ENCODE results near the gene OTUB1. TPM values are rescaled to one million over a fixed set of nuclear protein-coding genes. Genes with fewer than 3 reads are reported as not detected.

Gene OTUB1
- total and polyA plus RNA-seq, 2 experiments from 2014 or later, result 49.9 to 152 TPM

DNA sequence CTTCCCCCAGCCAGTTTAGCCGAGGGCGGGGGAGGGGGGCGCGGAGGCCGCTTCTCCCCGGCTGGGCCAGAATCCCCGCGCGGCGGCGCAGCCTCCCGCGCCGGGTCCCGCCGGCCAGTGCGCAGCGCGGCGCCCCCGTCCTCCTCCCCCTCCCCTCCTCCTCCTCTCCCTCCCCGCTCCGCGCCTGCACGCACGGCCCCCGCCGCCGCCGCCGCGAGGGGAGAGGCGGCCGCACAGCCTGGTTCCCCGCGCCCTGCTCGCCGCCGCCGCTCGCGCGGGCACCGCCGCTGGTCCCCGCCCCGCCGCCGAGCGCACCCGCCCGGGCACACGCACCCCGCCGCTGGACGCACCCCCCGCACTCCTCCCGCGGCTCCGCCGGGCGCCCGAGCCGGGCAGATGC, 49.3 kb downstream of the OTUB1 start, which contains the start of gene FLRT1:
Gene FLRT1 (plus strand): TSS at position 356 of the 400 bp plus-strand sequence. CDS start 80,337 bp downstream, outside the sequence.
- H2AFZ ChIP-seq, result peak within 1 kb of the TSS; percentile 7
- no peaks in the 10 kb centered on the region for H3K79me2 ChIP-seq
- no peaks in the 10 kb centered on the region for H3K9me3 ChIP-seq (ENCODE audit: low read depth)
- peaks cover 10% of the 10 kb centered on the region for H3K4me1 ChIP-seq (ENCODE audit: insufficient read depth)
- peaks cover 38% of the 10 kb centered on the region for H3K27me3 ChIP-seq
- H3K9me2 ChIP-seq (replicated peaks; ENCODE audit: insufficient read depth), result no peaks in the 10 kb centered on the region
- WGBS (ENCODE audit: low lambda C conversion rate, missing lambda C conversion rate), result 5% methylated on average over 7 of the region's 64 CpGs
- no peaks in the 10 kb centered on the region for H3K36me3 ChIP-seq (replicated peaks; ENCODE audit: insufficient read depth, low read depth)
- H3K4me3 ChIP-seq, result peak within 1 kb of the TSS; percentile 45
- TF ChIP-seq EZH2 (IDR thresholded peaks at IDR 0.05; ENCODE audit: borderline replicate concordance) (no peak), EZH2phosphoT487 (IDR thresholded peaks at IDR 0.05; ENCODE audit: low read depth, severe bottlenecking, unreplicated experiment) (no peak)
- TF ChIP-seq, protein P1, sequence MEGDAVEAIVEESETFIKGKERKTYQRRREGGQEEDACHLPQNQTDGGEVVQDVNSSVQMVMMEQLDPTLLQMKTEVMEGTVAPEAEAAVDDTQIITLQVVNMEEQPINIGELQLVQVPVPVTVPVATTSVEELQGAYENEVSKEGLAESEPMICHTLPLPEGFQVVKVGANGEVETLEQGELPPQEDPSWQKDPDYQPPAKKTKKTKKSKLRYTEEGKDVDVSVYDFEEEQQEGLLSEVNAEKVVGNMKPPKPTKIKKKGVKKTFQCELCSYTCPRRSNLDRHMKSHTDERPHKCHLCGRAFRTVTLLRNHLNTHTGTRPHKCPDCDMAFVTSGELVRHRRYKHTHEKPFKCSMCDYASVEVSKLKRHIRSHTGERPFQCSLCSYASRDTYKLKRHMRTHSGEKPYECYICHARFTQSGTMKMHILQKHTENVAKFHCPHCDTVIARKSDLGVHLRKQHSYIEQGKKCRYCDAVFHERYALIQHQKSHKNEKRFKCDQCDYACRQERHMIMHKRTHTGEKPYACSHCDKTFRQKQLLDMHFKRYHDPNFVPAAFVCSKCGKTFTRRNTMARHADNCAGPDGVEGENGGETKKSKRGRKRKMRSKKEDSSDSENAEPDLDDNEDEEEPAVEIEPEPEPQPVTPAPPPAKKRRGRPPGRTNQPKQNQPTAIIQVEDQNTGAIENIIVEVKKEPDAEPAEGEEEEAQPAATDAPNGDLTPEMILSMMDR (IDR thresholded peaks at IDR 0.05; ENCODE audit: poor library complexity), result no peak
- H3K27ac ChIP-seq, result no peak within 1 kb of the TSS
- peak within 1 kb of the TSS; percentile 93 for H3K4me2 ChIP-seq
- no peak for DNase-seq (ENCODE audit: low spot score)
- no peaks in the 10 kb centered on the region for H4K20me1 ChIP-seq (ENCODE audit: insufficient read depth, poor library complexity, severe bottlenecking)

DNA sequence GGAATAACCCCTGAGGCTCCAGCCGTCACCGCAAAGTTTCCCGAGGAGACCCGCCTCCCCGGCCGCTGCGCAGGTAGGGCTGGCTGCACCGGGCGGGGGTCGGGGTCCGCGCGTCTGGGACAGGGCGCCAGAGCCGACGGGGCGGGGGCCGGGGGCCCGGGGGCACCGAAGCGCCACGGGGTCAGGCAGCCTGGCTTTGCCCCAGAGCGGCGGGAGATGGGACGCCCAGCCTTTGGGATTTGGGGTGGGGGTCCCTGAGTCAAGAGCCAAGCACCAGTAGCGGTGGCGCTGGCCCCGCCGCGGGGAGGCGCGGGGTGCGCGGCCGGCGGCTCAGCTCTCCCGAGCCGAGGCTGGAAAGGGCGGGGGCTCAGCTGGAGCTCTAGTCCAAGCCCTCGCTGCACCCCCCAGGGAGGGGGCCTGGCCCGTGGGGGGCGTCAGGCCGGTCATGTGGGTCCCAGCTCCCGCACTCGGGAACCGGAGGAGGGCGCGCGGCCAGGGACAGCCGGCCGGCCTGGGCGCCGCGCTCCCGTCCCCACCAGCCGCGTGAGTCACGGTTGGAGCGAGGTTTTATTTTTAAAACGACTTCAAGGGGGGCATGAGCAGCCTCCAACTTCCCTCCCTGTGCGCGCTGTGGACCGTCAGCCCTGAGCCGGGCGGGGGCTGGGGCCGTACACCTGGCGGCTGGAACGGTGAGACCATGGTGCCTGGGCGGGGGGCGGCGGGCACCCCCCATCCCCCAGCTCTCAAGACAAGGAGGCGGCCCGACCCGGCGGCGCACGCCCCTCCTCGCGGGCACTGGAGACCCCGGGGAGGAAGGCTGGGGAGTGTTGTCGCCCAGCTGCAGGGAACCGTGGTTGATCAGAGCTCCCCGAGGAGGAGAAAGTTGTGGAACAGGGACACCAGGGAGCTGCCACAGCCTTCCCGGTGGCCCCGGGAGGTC, 50.1 kb downstream of the OTUB1 start:
- H3K27me3 ChIP-seq, result peaks cover 38% of the 10 kb centered on the region
- no peaks in the 10 kb centered on the region for H3K9me3 ChIP-seq (ENCODE audit: low read depth)
- TF ChIP-seq, protein P1 (IDR thresholded peaks at IDR 0.05; ENCODE audit: poor library complexity), result no peak
- TF ChIP-seq EZH2 (IDR thresholded peaks at IDR 0.05; ENCODE audit: borderline replicate concordance), result peak; percentile 68
- TF ChIP-seq EZH2phosphoT487 (IDR thresholded peaks at IDR 0.05; ENCODE audit: low read depth, severe bottlenecking, unreplicated experiment), result peak; percentile 20
- H3K27ac ChIP-seq, result no peak overlapping the region
- peaks cover 10% of the 10 kb centered on the region for H3K4me1 ChIP-seq (ENCODE audit: insufficient read depth)
- no peaks in the 10 kb centered on the region for H4K20me1 ChIP-seq (ENCODE audit: insufficient read depth, poor library complexity, severe bottlenecking)
- H3K4me3 ChIP-seq, result peak overlapping the region; percentile 45
- peak overlapping the region; percentile 93 for H3K4me2 ChIP-seq
- H3K79me2 ChIP-seq, result no peaks in the 10 kb centered on the region
- H3K36me3 ChIP-seq (replicated peaks; ENCODE audit: insufficient read depth, low read depth), result no peaks in the 10 kb centered on the region
- WGBS (ENCODE audit: low lambda C conversion rate, missing lambda C conversion rate), result under 1% methylated on average over 28 of the region's 85 CpGs
- peak overlapping the region; percentile 7 for H2AFZ ChIP-seq
- H3K9me2 ChIP-seq (replicated peaks; ENCODE audit: insufficient read depth), result no peaks in the 10 kb centered on the region
- DNase-seq (ENCODE audit: low spot score), result peak; percentile 60

DNA sequence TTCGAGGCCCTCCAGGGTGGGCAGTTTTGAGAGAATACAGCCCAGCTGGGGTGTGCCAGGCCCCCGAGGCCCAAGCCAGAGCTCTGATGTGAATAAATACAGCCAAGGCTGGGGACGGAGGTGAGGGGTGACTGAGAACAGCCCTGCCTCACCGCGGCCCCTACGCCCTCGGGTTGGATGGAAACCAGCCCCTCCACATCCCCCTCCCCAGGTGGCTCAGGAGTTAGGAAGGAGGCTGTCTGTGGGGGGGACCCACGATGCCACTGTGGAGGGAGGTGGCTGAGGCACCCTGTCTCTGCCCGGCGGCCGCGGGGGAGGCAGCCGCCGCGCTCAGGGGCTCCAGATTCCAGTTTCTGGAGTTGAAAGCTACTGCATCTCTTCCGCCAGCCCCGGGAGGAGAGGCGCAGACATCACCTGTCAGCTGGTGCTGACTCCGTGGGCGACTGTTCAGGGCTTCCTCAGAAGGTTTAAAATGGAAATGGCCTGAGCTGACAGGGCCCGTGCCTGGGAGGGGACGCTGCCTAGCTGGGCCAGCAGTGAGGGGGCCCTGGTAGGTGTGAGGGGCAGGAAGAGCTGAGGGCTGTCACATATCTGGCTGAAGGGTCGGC, 50.9 kb downstream of the OTUB1 start:
- H2AFZ ChIP-seq, result no peak overlapping the region
- no peaks in the 10 kb centered on the region for H4K20me1 ChIP-seq (ENCODE audit: insufficient read depth, poor library complexity, severe bottlenecking)
- DNase-seq (ENCODE audit: low spot score), result no peak
- H3K27me3 ChIP-seq, result peaks cover 38% of the 10 kb centered on the region
- peak overlapping the region; percentile 93 for H3K4me2 ChIP-seq
- H3K36me3 ChIP-seq (replicated peaks; ENCODE audit: insufficient read depth, low read depth), result no peaks in the 10 kb centered on the region
- no peak overlapping the region for H3K27ac ChIP-seq
- peaks cover 10% of the 10 kb centered on the region for H3K4me1 ChIP-seq (ENCODE audit: insufficient read depth)
- H3K4me3 ChIP-seq, result peak overlapping the region; percentile 45
- no peaks in the 10 kb centered on the region for H3K9me3 ChIP-seq (ENCODE audit: low read depth)
- H3K9me2 ChIP-seq (replicated peaks; ENCODE audit: insufficient read depth), result no peaks in the 10 kb centered on the region
- no peak for TF ChIP-seq EZH2phosphoT487 (IDR thresholded peaks at IDR 0.05; ENCODE audit: low read depth, severe bottlenecking, unreplicated experiment)
- no peak for TF ChIP-seq EZH2 (IDR thresholded peaks at IDR 0.05; ENCODE audit: borderline replicate concordance)
- TF ChIP-seq, protein P1 (IDR thresholded peaks at IDR 0.05; ENCODE audit: poor library complexity), result no peak
- no peaks in the 10 kb centered on the region for H3K79me2 ChIP-seq
- 27% methylated on average over 23 of the region's 23 CpGs for WGBS (ENCODE audit: low lambda C conversion rate, missing lambda C conversion rate)
